Fibroblast of lung (primary cell): ENCODE measurements around the gene LRRIQ1.

Experiments
- CTCF ChIP-seq, 2 donors: IDR thresholded peaks in 1 of 2; conservative IDR thresholded peaks in 1 of 2; 1 replicate in 1 of 2; 2 replicates in 1 of 2; pipeline ENCODE4 v1.5.1; 2011 to 2012; ENCODE audit warnings: low read length in 2 of 2, control low read depth in 1 of 2, inconsistent platforms in 1 of 2, low read depth in 1 of 2, mild to moderate bottlenecking in 1 of 2
- EZH2 ChIP-seq: IDR thresholded peaks from 2 replicates; pipeline ENCODE4 v1.5.1; 2012; ENCODE audit warnings: low read length, control low read depth, mild to moderate bottlenecking; ENCODE audit errors: missing control alignments

GRCh38 chr12:85186236-85186635 lies 150.1 kb downstream of the LRRIQ1 start:
- TF ChIP-seq CTCF (conservative IDR thresholded peaks at IDR 0.05 in 1 of 2, IDR thresholded peaks at IDR 0.05 in 1 of 2; ENCODE audit: low read depth in 1 of 2, low read length in 2 of 2) (no peak), EZH2 (no peak)
